ENCODE results near the gene DOCK7. TPM values are rescaled to one million over a fixed set of nuclear protein-coding genes. Genes with fewer than 3 reads are reported as not detected.

Gene DOCK7
- total and polyA plus RNA-seq, 2 of the 8 experiments (the other 6 are each of a cell fraction or from before 2014, with no cell fraction given), result 10.2 to 33.7 TPM

DNA sequence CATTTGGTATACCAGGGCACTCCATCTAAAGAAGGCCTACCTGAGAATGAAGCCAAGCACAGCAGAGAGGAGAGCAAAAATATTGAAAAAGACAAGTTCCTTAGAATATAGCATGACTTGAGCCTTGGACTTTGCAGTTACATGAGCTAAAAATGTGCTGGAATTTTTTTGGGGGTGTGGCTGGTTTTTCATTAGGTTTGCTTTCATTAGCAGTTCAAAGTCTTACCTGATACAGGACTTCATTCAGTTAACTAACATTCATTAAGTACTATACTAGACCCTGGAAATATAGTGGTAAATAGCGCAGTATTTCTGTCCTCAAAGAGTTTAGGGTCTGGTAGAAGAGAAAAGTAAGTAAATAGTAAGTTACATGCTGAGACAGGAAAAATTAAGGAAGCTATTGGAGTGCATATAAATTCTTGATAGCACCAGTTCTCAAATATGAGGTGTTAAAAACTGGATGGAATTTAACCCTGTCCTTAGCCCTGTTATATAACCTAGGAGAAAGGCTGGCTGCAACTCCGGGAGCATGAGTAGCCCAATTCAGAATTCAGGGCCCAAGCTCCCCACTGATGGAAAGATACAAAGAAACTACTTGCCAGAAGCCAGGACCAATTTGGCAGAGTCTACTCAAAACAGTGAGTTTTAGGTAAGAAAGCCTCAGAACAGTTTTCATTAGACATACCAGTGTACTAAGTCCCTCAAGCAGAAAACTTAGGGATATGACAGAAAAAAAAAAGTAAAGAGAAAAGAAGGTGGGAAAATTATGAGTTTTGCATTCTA lies 3.1 kb upstream of the DOCK7 start:
- Histone ChIP-seq H2BK120ac (replicated peaks; ENCODE audit: low read depth, low read length) (no peak overlapping the region), H2BK20ac (ENCODE audit: low read length) (no peak overlapping the region), H2BK15ac (ENCODE audit: low read length) (no peak overlapping the region), H3K23me2 (ENCODE audit: low read depth, low read length) (peaks cover 4% of the 10 kb centered on the region; the same call in 1 of the 2 replicates), H3K27ac (ENCODE audit: low read depth, low read length) (no peak overlapping the region), H3K9ac (replicated peaks in 1 of 4; ENCODE audit: extremely low read depth in 1 of 4, low read depth in 3 of 4, low read length in 3 of 4) (no peak overlapping the region), H2AFZ (ENCODE audit: low read length) (no peak overlapping the region), H3K18ac (ENCODE audit: extremely low read depth, low read length) (no peak overlapping the region), H3K27me3 (replicated peaks in 1 of 4; ENCODE audit: control insufficient read depth in 3 of 4, extremely low read depth in 1 of 4, insufficient read depth in 3 of 4, low read length in 3 of 4) (no peaks in the 10 kb centered on the region), H3K14ac (ENCODE audit: insufficient read length) (no peak overlapping the region), H3K79me1 (ENCODE audit: low read depth, low read length) (peaks cover 3% of the 10 kb centered on the region; the same call in 1 of the 2 replicates), H3K4ac (replicated peaks; ENCODE audit: insufficient read length, low read depth, low read length) (no peak overlapping the region), H2AK5ac (ENCODE audit: low read depth, low read length) (no peak overlapping the region), H3K4me1 (replicated peaks in 1 of 4; ENCODE audit: control insufficient read depth in 3 of 4, insufficient read depth in 4 of 4, low read length in 3 of 4) (peaks cover 0 to 8% (median 4%) of the 10 kb centered on the region in 4 experiments; a peak in 4 of 7 replicates), H2BK12ac (ENCODE audit: low read depth, low read length) (no peak overlapping the region), H3K4me3 (ENCODE audit: extremely low read depth in 1 of 4, insufficient read depth in 2 of 4, low read depth in 3 of 4, low read length in 4 of 4) (no peak overlapping the region), H3K36me3 (ENCODE audit: control insufficient read depth in 2 of 4, insufficient read depth in 4 of 4, low read length in 3 of 4) (peaks cover 0 to 4% (median 0%) of the 10 kb centered on the region in 4 experiments; a peak in 1 of 8 replicates), H3K4me2 (ENCODE audit: insufficient read depth in 1 of 2, low read depth in 2 of 2, low read length in 2 of 2) (peak overlapping the region in 1 of 2 experiments; percentile 75; a peak in 1 of 4 replicates), H4K8ac (ENCODE audit: extremely low read depth, insufficient read depth, low read length) (no peak overlapping the region), H3K79me2 (ENCODE audit: control insufficient read depth in 1 of 2, insufficient read depth in 2 of 2, low read length in 2 of 2) (peaks cover 0 to 10% of the 10 kb centered on the region in 2 experiments; a peak in 2 of 4 replicates), H4K5ac (ENCODE audit: insufficient read length, low read depth, low read length) (no peak overlapping the region), H4K20me1 (replicated peaks in 1 of 2; ENCODE audit: control insufficient read depth in 1 of 2, insufficient read depth in 2 of 2, low read length in 2 of 2) (no peaks in the 10 kb centered on the region), H3K56ac (replicated peaks; ENCODE audit: insufficient read length, low read depth, low read length) (no peak overlapping the region), H4K91ac (replicated peaks; ENCODE audit: insufficient read length, low read length) (no peak overlapping the region), H3K23ac (ENCODE audit: insufficient read length) (no peak overlapping the region), H3K9me3 (ENCODE audit: insufficient read depth in 2 of 2, low read depth in 1 of 2, low read length in 1 of 2) (no peaks in the 10 kb centered on the region; a peak in 1 of 4 replicates), H2BK5ac (ENCODE audit: low read depth, low read length) (no peak overlapping the region)
- POLR2A ChIA-PET (ENCODE audit: partially characterized antibody), result interaction anchor here (0.7 to 2.1 kb wide), 2 partner anchors 31 to 483 kb away, joined by 3 to 8 read pairs; no protein-coding TSS in a partner anchor
- no peak for TF ChIP-seq ZNF274 (IDR thresholded peaks at IDR 0.05; ENCODE audit: borderline replicate concordance, extremely low read depth, low read length)
- FAIRE-seq, result no peak
- CTCF ChIA-PET (ENCODE audit: partially characterized antibody), result interaction anchor here (0.8 to 1.8 kb wide), 2 partner anchors 8 to 17 kb away, joined by 5 to 6 read pairs; no protein-coding TSS in a partner anchor
- DNase-seq (ENCODE audit: low read depth in 1 of 2, low spot score in 2 of 2), result no peak
- 97% methylated on average over 2 of the region's 2 CpGs; no CpG with 5 or more reads in 1 of the 2 experiments for WGBS, 2 experiments (ENCODE audit: extremely low coverage in 1 of 2, insufficient coverage in 1 of 2, insufficient read length in 1 of 2, insufficient replicate concordance in 2 of 2, low coverage in 1 of 2, low lambda C conversion rate in 2 of 2, missing lambda C conversion rate in 1 of 2)

All from H1 (cell line).